HG03159 (cell line): ENCODE results near the gene PRSS56.
"Not testable (repeated sequence)": the region's sequence is repeated elsewhere in the genome, so short reads cannot be mapped to it uniquely, and the experiment has no call there.

Experiments used
- ATAC-seq: cut with Tn5 transposase; IDR thresholded peaks from one replicate; pipeline ENCODE4 v1.9.1; 2021; ENCODE audit warnings: mild to moderate bottlenecking, moderate library complexity; ENCODE audit not compliant: unreplicated experiment

PRSS56 gene

GRCh38 chr2:232524771-232525170 lies 4.6 kb downstream of the PRSS56 start:
- ATAC-seq: no peak

- no peak for ATAC-seq
Measured at GRCh38 chr2:232525199-232525598, 5.0 kb downstream of the PRSS56 start.

DNA sequence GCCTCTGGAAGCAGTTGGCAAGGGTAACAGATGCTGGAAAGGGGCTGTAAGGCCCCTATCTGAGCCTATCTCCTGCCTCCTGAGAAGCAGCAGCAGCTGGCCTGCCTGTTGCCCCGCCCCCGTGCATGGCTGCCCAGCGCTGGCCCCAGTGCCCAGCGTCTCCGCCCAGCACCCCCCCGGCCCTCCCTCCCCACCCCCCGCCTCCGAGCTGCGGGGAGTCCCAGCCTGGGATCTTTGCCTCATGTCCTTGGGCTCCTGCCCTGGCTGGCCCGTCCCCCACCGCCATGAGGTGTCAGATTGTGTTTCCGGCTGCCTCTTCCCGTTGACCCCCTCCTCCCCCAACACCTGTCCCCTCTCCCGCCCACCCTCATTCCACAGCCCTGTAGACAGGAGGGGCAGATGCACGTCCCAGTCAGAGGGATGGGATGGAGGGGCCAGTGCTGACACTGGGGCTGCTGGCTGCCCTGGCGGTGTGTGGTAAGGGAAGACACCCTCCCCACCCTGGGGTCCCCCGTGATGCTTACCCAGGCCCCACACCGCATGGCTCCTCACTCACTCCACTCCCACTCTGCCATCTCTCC lies 5.7 kb downstream of the PRSS56 start, which contains the start of gene CHRND:
Gene CHRND (plus strand): TSS at position 370 of the 581 bp plus-strand sequence. CDS start 56 bp downstream, at position 426.
- ATAC-seq: no peak

- ATAC-seq: no peak
Measured at GRCh38 chr2:232526372-232526941, 6.3 kb downstream of the PRSS56 start.

DNA sequence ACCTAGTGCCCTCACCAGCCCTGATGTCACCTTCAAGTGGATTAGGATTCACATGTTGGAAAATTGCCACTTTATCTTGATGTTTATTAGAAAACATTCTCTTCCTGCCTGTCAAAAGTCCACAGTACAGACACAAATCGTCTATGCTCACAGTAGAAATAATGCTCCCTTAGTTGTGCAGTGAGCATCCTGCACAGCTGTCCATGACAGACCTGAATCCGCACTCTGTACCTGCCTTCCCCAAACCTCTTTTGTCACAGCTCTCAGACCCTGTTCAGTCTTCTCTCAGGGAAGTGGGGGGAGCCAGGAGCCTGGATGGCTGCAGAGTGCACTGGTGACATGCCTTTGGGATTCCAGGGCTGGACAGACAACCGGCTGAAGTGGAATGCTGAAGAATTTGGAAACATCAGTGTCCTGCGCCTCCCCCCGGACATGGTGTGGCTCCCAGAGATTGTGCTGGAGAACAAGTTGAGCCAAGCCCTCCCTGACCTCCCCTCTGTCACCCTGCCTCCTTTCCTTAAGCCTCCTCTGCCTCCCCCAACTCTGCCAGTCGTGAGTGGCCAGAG lies 7.8 kb downstream of the PRSS56 start:
- ATAC-seq: no peak

DNA sequence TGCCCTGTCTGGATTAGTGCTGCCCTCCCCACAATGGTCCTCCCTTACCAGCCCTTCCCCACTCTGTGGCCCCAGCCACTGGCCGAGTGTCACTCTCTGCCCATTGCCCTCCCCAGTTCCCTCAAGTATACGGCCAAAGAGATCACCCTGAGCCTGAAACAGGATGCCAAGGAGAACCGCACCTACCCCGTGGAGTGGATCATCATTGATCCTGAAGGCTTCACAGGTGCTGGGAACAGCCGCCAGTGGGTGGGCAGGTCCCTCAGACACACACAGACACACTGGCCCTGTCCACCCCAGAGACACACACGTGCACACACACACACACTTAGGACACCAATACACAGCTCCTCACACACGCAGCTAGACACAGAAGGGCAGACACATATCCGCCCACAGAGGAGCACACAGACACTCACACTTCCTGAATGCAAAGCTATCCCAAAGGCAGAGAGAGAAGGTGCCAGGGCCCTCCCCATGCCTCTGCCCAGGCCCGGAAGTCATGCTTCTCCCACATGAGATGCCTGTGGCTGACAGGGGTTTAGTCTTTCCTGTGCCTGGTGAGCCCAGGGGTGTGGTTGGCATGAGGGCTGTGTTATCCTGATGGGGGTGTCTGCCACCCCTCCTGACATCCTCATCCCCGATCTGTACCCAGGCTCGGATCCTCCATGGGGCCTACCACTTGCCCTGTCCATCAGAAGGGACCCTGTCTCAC lies 8.7 kb downstream of the PRSS56 start:
- no peak for ATAC-seq

DNA sequence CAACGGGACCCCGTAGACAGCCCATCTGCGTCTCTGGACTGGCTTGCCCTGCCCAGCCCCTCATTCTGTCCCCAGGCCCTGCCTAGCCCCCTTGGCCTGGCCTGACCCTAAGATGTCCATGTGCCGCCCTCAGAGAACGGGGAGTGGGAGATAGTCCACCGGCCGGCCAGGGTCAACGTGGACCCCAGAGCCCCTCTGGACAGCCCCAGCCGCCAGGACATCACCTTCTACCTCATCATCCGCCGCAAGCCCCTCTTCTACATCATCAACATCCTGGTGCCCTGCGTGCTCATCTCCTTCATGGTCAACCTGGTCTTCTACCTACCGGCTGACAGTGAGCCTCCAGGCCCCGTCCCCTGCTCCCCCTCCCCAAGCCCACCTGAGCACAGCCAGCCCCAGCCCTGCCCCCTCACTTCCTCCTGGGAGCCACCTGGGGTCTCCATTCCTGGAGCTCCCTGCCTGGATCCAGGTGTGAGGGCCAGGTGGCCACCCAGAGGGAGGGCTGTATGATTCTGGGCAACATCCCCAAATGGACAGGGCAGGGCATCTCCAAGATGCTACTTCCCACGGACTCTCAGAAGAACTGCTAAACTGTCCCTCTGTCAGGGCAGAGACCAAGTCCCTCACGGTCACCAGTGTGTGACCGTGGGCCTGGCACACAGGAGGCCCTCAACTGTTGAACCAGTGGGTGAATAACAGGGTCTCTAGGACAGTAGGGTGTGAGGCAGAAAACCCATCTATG lies 9.8 kb downstream of the PRSS56 start:
- ATAC-seq: no peak

DNA sequence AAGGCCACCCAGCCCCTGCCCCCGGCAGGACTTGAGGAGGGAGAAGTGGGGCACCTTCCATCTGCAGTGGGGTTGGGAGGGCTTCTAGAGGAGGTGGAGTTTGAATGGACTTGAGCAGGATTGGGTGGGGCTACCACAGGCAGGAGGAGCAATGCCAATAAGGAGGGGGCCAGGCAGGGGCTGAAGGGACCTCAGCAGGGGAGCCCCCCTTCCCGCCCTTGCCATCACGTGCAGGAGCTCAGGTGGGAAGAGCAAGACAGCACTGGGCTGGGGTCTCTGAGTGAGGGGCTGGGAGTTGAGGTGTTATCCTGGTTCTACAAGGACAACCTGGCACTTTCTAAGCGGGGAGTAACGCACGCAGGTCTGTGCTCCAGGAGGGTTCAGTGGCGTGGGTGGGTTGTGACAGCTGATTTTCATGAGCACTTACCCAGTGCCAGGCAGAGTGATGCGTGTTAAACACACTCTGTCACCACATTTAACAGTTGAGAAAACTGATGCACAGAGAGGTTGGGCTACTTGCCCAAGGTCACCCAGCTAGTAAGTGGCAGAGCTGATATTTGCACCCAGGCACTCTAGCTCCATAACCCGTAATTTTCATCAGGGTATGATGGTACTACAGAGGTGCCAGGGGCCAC lies 10.6 kb downstream of the PRSS56 start:
- no peak for ATAC-seq

- no peak for ATAC-seq
Measured at GRCh38 chr2:232532419-232532818, 12.2 kb downstream of the PRSS56 start.

GRCh38 chr2:232532821-232533220 lies 12.6 kb downstream of the PRSS56 start:
- ATAC-seq: not testable (repeated sequence)

DNA sequence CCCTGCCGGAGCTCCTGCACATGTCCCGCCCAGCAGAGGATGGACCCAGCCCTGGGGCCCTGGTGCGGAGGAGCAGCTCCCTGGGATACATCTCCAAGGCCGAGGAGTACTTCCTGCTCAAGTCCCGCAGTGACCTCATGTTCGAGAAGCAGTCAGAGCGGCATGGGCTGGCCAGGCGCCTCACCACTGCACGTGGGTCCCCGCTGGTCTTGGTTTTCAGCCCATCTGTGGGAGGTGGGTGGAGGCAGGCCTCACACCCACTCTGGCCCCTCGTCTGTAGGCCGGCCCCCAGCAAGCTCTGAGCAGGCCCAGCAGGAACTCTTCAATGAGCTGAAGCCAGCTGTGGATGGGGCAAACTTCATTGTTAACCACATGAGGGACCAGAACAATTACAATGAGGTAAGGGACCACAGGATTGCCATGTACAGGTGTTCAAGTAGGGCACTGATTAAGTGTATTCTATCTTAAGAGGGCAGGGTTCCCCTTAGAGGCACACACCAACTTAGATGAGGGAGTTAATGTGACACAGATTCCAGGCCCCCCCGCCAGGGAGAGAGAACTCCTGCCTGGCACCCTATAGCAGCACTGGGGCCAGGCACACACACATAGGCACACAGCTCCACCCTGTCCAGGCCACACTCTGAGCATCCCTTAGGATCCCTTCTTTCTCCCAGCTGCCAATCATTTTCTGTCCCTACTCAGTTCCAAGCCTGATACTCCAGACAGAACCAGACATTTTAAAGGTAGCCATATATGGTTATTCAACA lies 13.9 kb downstream of the PRSS56 start:
- no peak for ATAC-seq

- ATAC-seq: no peak
Measured at GRCh38 chr2:232534940-232535651, 14.9 kb downstream of the PRSS56 start.

GRCh38 chr2:232535761-232536530 lies 15.8 kb downstream of the PRSS56 start:
- ATAC-seq: no peak

- no peak for ATAC-seq
Measured at GRCh38 chr2:232537079-232537478, 16.9 kb downstream of the PRSS56 start.

- ATAC-seq: no peak
Measured at GRCh38 chr2:232537499-232537898, 17.3 kb downstream of the PRSS56 start.

- no peak for ATAC-seq
Measured at GRCh38 chr2:232538671-232539070, 18.5 kb downstream of the PRSS56 start.

- no peak for ATAC-seq
Measured at GRCh38 chr2:232539298-232540231, 19.4 kb downstream of the PRSS56 start, which contains the start of gene CHRNG. TSS of gene CHRNG (plus strand) at chr2:232539692. CDS start at chr2:232539748, 56 bp downstream.
